Measurements from ENCODE around the gene SLC35B1.
"Not testable (repeated sequence)": the region's sequence is repeated elsewhere in the genome, so short reads cannot be mapped to it uniquely, and the experiment has no call there.

Gene SLC35B1

DNA sequence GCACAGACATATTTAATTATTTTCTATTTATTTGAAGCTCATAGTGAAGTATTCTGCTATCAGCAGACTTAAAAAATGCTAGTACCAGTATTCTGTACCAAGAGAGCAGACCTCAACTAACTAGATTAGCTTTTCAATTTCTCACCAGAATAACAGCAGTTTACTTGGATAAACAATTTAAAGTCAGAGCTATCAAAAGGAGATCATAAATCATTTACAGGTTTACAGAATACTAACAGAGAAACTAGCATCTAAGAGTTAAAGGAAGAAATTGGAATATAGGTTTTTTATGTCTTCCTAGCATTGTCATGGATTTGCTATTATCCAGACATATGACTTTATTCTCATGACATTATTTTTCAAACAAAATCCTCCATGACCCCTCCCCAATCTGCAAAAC is 33.3 kb downstream of the SLC35B1 start:
- H3K27ac ChIP-seq, result no peak overlapping the region
- TF ChIP-seq, protein P1, sequence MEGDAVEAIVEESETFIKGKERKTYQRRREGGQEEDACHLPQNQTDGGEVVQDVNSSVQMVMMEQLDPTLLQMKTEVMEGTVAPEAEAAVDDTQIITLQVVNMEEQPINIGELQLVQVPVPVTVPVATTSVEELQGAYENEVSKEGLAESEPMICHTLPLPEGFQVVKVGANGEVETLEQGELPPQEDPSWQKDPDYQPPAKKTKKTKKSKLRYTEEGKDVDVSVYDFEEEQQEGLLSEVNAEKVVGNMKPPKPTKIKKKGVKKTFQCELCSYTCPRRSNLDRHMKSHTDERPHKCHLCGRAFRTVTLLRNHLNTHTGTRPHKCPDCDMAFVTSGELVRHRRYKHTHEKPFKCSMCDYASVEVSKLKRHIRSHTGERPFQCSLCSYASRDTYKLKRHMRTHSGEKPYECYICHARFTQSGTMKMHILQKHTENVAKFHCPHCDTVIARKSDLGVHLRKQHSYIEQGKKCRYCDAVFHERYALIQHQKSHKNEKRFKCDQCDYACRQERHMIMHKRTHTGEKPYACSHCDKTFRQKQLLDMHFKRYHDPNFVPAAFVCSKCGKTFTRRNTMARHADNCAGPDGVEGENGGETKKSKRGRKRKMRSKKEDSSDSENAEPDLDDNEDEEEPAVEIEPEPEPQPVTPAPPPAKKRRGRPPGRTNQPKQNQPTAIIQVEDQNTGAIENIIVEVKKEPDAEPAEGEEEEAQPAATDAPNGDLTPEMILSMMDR (conservative IDR thresholded peaks at IDR 0.05), result no peak
- TF ChIP-seq ZFX (IDR thresholded peaks at IDR 0.05), result no peak

DNA sequence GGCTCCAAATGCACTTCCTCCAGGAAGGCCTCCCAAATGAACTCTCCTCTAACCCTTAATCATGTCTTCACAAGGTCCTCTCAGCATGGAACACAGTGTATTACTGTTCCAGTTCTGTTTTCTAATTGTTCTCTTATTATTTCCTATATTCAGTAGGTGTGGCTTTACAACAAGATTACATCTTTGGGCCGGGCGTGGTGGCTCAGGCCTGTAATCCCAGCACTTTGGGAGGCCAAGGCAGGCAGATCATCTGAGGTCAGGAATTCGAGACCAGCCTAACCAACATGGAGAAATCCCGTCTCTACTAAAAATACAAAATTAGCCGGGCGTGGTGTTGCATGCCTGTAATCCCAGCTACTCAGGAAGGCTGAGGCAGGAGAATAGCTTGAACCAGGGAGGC is 34.1 kb downstream of the SLC35B1 start:
- not testable (repeated sequence) for H3K27ac ChIP-seq

DNA sequence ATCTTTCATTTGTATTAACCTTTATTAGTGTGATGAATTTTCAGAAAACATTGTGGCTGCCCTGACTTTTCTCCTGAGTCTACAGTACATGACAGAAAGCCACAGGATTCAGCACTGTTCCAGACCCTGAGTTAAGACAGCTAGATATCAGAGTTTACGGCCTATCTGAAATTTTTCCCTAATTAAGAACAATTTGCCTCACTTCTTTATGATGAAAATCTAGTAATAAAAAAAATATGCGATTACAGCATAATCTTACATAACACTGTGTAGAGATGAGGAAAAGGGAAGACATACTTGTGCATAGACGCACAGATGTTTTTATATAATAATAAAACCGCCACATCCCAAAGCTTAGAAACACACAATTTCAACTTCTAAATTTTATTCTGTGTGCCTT is 37.1 kb downstream of the SLC35B1 start:
- TF ChIP-seq, protein P1 (conservative IDR thresholded peaks at IDR 0.05), result no peak
- TF ChIP-seq ZFX (IDR thresholded peaks at IDR 0.05), result no peak
- H3K27ac ChIP-seq, result no peak overlapping the region

DNA sequence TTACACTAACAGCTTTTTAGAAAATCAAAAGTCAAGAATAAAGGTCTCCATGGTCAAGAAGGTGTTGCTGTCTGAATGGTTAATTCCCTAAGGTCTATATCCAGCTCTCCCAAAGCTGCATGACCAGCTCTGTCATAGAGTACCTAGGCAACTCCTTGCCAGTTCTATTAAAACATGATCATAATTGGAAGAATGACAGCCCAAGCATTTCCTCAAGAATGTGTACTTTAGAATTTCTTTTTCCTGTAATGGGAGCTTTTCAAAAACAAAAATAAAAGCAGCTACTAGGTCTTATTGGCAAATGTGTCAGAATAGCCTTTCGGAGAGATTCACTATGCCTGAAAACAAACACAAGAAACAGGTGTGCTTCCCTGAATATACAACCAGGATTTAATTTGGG is 37.8 kb downstream of the SLC35B1 start:
- TF ChIP-seq, protein P1 (conservative IDR thresholded peaks at IDR 0.05), result no peak
- no peak for TF ChIP-seq ZFX (IDR thresholded peaks at IDR 0.05)
- no peak overlapping the region for H3K27ac ChIP-seq

DNA sequence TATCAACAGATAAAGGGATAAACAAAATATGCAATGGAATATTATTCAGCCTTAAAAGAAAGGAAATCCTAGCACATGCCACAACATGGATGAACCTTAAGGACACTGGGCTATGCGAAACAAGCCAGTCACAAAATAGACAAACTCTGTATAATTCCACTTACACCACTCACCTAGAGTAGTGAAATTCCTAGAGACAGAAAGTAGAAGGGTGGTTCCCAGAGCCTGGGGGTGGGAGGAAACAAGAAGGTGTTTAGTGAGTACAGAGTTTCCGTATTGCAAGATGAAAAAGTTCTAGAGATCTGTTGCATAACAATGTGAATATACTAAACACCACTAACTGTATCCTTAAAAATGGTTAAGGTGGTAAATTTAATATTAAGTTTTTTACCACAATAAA is 39.9 kb downstream of the SLC35B1 start:
- TF ChIP-seq, protein P1 (conservative IDR thresholded peaks at IDR 0.05), result no peak
- no peak for TF ChIP-seq ZFX (IDR thresholded peaks at IDR 0.05)

DNA sequence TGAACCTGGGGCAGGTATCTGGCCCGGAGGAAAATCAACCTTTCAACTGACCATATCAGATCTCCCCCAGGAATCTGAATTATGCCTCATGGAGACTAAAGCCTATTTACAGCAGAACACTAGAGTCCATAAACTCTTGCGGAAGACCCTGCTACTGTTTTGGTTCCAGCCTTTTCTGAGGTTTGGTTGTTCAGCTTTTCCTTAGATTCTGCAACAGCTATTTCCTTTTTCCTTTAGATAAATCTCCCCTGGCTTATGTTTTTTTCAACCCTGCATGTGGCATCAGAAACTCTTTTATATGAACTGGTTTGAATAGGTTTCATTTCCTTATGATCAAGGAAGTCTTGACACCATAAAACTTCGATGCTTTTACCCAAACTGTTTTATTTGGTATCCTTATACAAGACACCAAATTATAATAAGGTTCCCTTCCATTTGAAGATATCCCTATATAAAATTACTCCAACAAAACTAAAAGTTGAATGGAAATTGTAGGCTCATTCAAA is 43.0 kb downstream of the SLC35B1 start:
- no peak for TF ChIP-seq ZFX (IDR thresholded peaks at IDR 0.05)
- TF ChIP-seq, protein P1 (conservative IDR thresholded peaks at IDR 0.05), result no peak
- no peak overlapping the region for H3K27ac ChIP-seq

More for the DNA sequence above, 39.9 kb downstream of the SLC35B1 start:
- H3K27ac ChIP-seq, result no peak overlapping the region

DNA sequence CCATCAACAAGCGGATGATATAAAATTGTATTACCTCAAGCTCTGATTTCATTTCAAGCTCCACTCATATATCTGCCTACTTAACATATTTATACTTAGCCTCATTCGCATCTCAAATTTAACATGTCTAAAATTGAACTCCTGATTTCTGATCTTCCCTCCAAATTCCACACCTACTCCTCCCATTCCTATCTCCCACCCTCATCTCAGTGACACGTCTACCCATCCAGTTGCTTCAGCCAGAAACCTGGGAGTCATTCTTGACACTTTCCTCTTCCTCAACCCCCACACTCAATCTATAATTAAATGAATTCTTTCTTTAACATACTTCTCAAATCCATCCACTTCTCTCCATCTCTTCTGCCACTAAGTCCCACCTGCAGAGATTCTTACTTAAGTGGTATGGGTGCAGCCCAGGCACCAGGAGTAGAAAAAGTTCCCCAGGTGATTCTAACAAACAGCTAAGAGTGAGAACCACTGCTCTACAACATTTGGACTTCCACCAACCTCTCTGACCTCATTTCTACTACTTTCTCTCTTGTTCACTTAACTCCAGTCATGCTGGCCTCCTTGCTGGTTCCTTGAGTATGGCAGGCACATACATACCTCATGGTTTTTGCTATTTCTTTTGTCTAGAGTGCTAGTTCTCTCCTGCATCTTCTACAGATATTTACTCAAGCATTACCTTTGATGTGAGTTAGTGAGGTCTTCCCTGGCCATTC is 47.9 kb downstream of the SLC35B1 start:
- no peak overlapping the region for H3K27ac ChIP-seq
- no peak for TF ChIP-seq ZFX (IDR thresholded peaks at IDR 0.05)
- TF ChIP-seq, protein P1 (conservative IDR thresholded peaks at IDR 0.05), result no peak

DNA sequence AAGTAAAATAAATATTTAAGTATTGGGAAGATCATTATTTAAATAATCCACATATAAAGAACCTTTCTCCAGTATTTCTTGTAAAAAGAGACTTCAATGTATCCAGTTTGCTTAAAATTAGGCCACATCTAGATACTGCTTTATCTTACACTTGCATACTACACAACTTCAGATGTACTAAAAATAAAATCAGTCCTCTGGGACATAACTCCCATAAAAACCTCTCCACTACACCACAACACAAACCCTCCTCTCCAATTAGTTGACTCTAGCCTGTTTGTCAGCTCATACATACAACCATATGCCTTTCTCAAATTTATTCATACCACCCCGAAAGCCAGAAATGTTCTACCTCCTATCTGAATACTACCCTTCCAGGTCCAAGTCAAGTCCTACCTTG is 51.5 kb downstream of the SLC35B1 start:
- H3K27ac ChIP-seq, result no peak overlapping the region
- TF ChIP-seq, protein P1 (conservative IDR thresholded peaks at IDR 0.05), result no peak
- TF ChIP-seq ZFX (IDR thresholded peaks at IDR 0.05), result no peak

All from C4-2B (cell line).